Stimulated activated CD4-positive, alpha-beta T cell treated with anti-CD3 and anti-CD28 coated beads, TNF-alpha, amount 100 ng/mL, for 24 hours (primary cell): ENCODE data around the gene RIMOC1.
"Not testable (repeated sequence)": the region's sequence is repeated elsewhere in the genome, so short reads cannot be mapped to it uniquely, and the experiment has no call there.

Experiments used
- DNase-seq, 3 experiments: peaks; one replicate each; pipeline ENCODE4 v3.0.0-alpha.2; 2020; ENCODE audit warnings: low read depth in 3 of 3

The RIMOC1 gene

GRCh38 chr5:41891066-41891707 lies 13.0 kb upstream of the RIMOC1 start:
- DNase-seq = no peak

- DNase-seq = no peak
Observed at GRCh38 chr5:41892031-41892430, 12.1 kb upstream of the RIMOC1 start.

GRCh38 chr5:41893074-41893851 lies 10.9 kb upstream of the RIMOC1 start:
- no peak for DNase-seq

GRCh38 chr5:41896230-41896629 lies 7.9 kb upstream of the RIMOC1 start:
- no peak for DNase-seq

GRCh38 chr5:41903382-41903891 lies 707 bp upstream of the RIMOC1 start:
- DNase-seq = no peak

GRCh38 chr5:41906151-41906550 lies 2.0 kb downstream of the RIMOC1 start:
- no peak for DNase-seq

GRCh38 chr5:41908374-41909079 lies 4.4 kb downstream of the RIMOC1 start:
- no peak for DNase-seq

GRCh38 chr5:41918105-41918504 lies 14.0 kb downstream of the RIMOC1 start:
- no peak for DNase-seq

- DNase-seq = no peak
Observed at GRCh38 chr5:41921166-41921565, 17.0 kb downstream of the RIMOC1 start.

GRCh38 chr5:41921874-41922273 lies 17.7 kb downstream of the RIMOC1 start:
- DNase-seq = no peak

- no peak for DNase-seq
Observed at GRCh38 chr5:41924526-41924871, 20.4 kb downstream of the RIMOC1 start.

- DNase-seq = peak; percentile 73 to 86 (median 74)
Observed at GRCh38 chr5:41924872-41925554, 20.9 kb downstream of the RIMOC1 start, which contains the start of gene FBXO4. Gene FBXO4, plus strand, starts transcription at chr5:41925281. Its CDS starts 29 bp downstream, at chr5:41925310.

- DNase-seq = peak in 1 of 3 experiments; percentile 27
Observed at GRCh38 chr5:41925555-41925951, 21.4 kb downstream of the RIMOC1 start.

GRCh38 chr5:41927604-41928003 lies 23.5 kb downstream of the RIMOC1 start:
- DNase-seq = no peak

- no peak for DNase-seq
Observed at GRCh38 chr5:41929035-41929434, 24.9 kb downstream of the RIMOC1 start.

- DNase-seq = no peak
Observed at GRCh38 chr5:41932770-41933169, 28.6 kb downstream of the RIMOC1 start.

- DNase-seq = no peak
Observed at GRCh38 chr5:41935544-41935943, 31.4 kb downstream of the RIMOC1 start.

GRCh38 chr5:41940641-41941040 lies 36.5 kb downstream of the RIMOC1 start:
- DNase-seq = no peak

GRCh38 chr5:41945332-41945955 lies 41.3 kb downstream of the RIMOC1 start:
- not testable (repeated sequence) for DNase-seq

- no peak for DNase-seq
Observed at GRCh38 chr5:41951224-41951623, 47.1 kb downstream of the RIMOC1 start.
